HG03139 (cell line): Measurements from ENCODE around the gene TREM2.
A peak's percentile ranks its signal among the peaks of the same experiment; 100 is the strongest.
"Not testable (repeated sequence)": the region's sequence is repeated elsewhere in the genome, so short reads cannot be mapped to it uniquely, and the experiment has no call there.

Source experiments
- ATAC-seq: cut with Tn5 transposase; IDR thresholded peaks from one replicate; pipeline ENCODE4 v1.9.1; 2021; ENCODE audit not compliant: unreplicated experiment

TREM2 gene

DNA sequence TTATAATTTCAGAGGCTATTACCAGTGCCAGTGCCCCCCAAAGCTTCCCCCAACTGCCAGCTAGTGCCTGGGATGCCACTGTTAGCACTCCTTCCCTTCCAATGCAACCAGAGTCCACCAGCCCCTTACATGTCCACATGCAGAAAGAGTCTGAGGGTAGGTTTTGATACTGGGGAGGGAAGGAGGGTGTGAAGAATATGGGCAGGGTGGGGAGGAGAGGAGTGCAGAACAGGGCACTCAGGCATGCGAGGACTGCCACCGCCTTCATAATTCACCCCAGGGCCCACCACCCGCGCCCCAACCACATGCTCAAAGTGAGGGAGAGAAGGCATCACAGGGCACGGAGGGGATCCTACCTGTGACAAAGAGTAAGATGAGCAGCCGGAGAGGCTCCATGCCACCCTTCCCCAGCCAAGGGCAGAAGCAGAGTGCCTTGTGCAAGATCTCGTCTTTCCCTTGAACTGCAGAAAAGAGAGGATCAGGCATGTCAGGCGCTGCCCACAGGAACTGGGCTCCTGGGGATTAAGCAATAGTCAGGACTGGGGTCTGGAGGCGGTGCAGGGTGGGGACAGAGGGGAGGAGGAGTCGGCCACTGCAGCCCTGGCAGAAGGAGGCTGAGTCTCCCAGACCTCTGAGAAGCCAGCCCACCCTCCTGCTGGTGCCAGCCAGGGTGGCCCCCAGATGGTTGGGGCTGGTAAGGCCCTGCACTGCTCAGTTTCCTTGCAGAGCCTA is at the start of gene TREM2:
Gene TREM2, minus strand, starts transcription at position 430 of the 732 bp plus-strand sequence. Its CDS starts 34 bp downstream, at position 396.
- no peak for ATAC-seq

DNA sequence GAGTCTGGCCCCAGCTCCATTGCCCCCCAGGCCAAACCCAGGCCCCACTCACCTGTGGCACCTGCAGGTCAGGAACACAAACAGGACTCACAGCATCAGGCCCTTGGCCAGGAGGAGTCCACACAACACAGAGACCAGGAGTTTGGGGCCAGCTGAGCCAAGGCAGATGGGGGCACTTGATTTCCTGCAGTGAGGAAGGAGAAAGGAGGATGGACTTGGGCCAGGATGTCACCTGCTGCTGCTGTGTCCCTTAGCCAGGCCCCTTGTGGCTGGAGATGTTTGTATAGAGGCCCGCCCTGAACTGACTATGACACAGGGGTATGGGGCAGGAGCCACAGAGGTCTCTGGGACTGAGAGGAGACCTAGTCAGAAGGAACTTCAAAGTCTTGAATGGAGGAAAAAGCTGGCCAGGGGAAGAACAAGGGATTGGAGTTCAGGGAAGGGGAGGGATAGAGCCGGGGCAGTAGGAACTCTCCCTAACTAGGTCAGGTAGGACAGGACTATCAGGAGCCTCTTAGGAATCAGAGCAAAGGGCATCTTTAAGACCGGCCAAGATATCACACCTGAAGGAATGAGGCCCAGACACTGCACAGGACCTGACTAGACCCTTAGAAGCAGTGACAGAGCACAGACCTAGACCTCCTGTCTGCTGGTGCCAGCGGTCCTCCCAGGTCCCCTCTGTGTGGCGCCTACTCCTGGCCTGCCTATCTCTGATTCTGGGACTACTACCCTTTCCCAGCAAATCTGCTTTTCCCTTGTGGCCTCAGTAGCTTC is 46.8 kb upstream of the TREM2 start:
- ATAC-seq, result no peak

DNA sequence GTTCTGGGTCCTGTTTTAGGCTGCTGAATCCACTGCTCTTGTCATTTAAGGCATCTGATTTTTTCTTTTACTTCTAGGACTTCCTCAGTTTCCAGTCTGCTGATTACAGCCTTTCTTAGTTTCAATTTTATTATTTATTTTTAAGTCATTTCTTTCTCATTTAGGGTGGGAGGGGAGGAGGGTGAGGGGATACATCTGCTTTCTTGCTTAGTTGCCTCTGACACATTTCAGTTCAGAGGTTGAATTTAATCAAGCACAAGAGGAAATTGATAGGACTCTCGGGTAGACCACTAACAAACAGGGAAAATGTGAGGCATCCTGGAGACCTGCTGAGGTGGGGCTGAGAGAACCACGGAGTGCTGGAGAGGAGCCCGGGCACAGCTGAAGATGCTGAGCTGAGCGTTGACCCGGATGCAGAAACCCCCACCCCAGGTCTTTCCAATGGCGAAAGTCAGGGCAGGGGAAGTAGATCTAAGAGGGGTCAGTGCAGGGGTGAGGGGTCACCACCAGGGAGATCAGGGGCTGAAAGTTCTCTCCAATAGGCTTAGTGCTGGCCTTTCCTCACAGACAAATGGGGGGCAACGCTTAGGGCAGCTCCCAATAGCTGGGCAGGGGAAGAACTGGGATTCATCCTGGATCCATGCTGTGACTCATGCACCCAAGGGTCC is 45.7 kb upstream of the TREM2 start:
- no peak for ATAC-seq

DNA sequence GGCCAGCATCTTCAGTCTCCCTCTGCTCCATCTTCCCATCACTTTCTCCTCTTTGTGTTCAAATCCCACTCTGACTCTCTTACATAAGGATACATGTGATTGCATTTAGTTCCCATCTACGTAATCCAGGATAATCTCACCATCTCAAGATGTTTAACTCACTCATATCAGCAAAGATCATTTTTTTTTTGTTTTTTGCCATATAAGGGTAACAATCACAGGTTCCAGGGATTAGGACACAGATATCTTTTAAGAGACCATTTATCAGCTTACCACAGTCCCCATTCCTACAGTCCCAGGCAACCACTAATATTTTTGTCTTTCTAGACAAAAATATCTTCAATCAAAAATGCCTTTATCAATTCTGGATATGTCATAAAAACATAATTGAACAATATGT is 41.2 kb upstream of the TREM2 start:
- no peak for ATAC-seq

DNA sequence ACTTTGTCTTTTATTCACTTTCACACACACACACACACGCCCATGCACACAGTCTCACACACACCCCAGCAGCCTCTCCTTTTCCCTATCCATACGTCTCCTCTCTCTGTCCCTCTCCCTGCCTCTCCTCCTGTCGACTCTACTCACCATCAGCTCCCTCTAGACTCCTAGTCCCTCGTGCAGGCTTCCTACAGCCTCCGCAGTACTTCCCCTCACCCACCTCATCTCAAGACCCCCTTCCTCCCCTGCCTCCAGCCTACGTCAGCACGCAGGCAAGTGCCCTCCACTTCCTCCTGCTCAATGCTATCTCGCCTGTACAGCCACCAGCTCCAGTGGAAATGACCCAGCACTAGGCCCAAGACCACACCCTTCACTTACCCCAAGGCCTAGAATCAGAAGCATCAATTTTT is 38.9 kb upstream of the TREM2 start:
- no peak for ATAC-seq

DNA sequence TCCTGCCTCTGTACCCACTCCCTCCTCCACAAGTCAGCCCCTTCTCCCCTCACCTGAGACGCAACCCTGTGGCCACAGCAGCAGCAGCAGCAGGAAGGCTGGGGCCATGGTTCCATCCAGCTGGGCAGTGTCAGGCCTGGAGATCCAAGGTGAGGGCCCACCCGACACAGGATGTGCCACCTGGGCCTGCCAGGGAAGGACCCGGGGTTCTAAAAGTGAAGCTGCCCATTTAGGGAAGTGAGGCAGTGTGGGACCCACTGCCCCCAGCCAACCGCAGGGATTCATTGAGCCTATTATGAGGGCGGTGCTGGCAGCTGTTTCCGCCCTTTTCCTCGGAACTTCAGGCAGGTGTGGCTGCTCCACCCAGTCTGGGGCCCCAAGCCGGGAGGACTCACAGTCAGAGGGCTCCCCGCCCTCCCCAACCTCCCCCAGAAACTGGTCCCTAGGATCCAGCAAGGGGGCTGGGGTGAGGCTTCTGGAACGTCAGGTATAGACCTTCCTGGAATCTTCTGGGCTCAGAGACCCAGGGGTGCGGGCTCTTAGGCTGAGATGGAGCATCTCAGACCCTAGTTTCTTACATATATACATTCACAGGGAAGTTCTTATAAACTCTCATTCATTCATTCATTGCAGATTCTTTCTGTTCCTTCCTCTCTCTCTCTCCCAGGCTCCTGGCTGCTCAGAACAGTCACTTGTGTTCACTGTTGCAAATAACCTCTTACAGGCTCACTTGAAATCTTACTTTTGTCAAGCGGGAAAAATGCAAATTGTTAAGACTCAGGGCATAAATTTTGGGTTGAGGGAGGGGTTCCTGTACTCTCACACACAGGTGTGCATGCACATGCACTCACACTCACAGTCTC is 38.2 kb upstream of the TREM2 start, which contains the start of gene TREML2:
Gene TREML2, minus strand, starts transcription at position 249 of the 863 bp plus-strand sequence. Its CDS starts 141 bp downstream, at position 108.
- ATAC-seq, result peak; percentile 37

DNA sequence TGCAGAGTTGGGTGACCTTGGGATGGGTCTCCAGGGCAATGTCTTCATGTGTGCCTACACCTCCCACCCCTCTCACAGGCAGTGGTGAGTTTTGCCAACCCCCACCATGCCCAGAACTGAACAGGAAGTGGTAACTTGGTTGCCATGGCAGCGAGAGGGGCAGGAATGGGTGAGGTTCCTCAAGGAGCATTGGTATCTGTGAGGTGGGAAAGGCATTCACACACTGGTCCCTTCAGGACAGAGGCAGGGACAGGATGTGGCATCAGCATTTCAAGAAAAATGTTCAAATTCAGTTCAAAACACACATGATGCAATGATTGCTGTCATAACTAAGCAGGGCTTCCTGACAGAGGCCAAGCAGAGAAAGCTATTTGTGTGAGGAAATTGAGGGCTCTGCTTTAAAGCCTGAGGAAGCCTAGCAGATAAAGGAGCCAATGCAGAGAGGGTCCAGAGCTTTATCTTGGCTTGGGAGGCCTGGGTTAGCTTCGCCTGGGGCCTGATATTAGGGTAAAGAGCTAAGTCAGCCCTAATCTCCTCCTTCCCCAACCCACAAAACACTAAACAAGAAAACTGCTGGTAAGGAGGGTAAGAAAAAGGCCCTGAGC is 37.5 kb upstream of the TREM2 start:
- ATAC-seq, result peak; percentile 29

DNA sequence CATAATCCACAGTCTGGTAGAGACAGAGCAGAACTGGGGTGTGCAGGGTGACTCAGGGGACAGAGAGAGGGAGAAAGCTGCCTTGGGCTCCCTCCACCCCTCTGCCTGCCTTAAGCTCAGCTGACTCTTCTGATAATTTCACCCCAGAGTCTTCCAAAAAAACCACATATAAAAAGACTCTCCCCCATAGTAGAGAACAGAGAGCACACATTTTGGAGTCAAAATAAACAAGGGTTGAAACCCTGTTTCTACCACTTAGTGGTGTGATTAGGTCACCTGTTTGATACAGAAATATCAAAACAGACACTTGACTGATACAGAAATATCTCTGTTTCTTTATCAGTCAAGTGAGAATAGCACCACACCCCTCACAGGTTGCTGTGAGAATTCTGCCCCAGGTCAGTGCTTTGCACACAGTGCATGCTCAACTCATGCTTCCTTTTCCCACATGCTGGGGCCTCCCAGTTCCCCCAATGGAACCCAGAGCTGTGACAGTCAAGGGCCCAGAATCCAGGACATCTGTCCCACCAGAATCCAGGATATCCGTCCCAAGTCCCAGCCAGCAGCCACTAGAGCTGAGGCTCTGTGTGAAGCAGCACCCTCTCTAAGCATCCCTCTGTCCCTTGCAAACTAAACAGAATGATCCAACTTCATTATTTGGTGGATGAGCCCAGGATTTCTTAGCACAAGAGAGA is 36.8 kb upstream of the TREM2 start:
- ATAC-seq, result peak; percentile 45

DNA sequence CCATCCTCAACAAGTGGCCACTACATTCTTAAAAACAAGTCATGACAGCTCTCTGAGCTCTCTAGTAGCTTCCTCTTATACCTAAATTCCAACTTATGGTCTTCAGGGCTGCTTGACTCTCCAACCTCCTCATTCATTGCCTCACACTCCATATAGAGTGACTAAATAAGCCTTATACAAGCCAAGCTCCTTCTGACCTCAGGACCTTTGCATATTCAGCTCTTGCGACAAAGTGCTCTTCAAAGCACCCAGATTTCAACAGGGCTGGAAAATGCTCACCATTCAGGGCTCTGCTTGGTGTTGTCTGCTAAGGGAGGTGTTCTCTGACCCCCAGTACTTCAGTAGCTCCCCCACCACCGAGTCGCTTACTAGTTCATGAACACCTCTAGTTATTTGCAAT is 34.3 kb upstream of the TREM2 start:
- no peak for ATAC-seq

DNA sequence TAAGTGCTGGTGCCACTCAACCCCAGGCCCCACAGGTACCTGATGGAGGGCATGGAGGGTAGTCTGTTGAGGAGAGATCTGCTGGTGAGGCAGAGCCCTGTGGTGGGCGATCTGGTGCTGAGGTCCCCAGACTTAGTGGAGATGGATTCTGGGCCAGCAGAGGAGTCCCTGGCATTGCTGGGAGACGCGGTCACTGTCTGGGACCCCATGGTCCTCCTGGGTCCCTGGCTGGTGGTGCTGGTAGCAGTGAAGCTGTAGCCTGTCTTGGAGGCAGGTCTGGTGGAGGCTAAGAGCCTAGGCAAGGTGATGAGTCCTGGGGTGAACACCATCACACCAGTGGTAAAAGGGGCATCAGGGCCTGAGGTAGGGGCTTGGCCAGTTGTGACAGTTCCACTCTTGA is 31.5 kb upstream of the TREM2 start:
- no peak for ATAC-seq

DNA sequence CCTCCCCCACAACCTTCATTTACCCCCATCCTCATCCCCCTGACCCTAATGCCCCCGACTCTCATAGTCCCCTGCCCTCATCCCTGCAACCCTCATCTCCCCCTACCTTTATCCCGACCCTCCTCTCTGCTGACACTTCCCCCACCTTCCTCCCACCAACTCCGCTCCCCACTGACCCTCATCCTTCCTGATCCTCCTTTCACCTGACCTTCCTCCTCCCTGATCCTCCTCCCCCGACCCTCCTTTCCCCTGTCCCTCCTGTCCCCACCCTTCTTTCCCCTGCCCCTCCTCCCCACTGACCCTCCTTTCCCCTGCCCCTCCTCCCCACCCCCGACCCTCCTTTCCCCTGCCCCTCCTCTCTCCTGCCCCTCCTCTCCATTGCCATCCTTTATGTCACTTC is 31.0 kb upstream of the TREM2 start:
- ATAC-seq, result no peak

DNA sequence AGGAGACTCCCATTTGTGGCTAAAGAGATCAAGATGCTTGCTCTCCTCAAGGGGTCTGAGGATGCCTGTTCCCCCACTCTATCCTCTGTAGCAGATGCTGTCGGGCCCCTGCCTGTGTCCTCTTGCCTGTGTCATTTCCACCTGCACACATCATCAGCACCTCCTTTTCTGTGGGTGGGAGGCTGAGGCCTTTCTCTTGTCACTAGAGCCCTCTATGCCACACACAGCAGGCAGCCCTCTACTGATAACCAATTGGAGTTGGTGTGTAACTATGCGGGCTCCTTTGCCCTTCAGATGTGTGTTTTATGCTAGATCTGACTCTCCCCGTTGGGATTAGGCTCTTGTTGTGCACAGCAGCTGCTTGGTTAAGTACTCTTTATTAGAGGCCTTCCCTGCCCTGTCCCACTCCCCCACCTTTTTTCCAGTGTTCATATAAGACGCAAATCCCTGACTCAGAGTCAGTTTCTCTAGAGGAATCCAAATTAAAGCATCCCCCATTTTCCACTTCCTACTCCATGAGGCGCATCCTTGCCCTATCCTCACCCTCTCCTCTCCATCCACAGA is 30.3 kb upstream of the TREM2 start:
- no peak for ATAC-seq

DNA sequence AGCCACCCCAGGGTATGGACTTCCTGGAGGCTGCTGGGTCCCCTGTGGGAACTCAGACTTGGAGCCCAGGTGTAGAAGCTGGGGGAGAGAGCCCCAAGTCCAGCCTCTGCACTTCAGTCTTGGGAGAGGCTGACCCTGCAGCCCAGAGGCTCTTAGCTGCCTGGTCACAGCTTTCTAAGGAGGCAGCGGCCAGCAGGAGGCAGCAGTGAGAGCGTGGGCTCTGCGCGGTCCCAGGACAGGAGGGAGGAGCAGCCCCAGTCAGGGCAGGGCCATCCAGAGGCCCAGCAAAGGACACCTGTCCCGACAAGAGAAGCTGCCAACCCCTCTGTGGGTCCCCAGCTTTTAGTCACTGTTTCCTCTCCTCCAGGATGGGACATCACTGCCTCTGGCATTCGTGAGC is 28.7 kb upstream of the TREM2 start:
- no peak for ATAC-seq

DNA sequence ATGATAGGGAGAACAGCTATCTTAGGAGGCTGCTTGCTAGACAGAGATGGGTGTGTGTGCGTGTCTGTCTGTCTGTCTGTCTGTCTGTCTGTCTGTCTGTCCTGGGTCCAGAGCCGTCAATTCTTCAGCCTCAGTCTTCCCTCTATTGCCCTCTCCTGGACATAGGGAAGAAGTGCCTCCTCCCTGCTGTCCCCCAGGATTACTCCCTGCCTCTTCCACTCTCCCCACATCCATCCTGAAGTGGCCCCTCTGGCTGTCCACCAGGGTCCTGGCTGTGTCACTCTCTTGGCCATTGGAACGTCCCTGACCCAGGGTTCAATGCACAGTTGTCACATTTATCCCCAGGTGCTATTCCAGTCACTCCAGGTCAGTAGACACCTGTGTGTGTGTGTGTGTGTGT is 27.9 kb upstream of the TREM2 start:
- no peak for ATAC-seq

DNA sequence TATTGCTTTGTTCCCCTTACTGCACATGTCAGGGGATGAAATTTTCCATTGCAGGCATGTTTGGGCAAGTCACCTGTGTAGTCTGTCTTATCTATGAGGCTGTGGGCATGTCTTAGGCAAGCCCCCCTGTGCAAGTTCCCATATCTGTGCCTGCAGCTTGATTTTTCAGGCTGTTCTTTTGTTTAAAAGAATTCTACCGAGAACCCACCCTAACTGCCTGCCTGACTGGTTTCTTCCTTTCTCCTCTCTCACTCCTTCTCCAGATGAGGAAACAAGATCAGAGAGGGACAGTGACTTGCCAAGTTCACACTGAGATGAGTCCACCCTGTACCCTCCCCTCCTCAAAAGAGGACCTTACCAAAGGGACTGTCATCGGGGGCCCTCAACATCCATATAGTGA is 27.1 kb upstream of the TREM2 start:
- no peak for ATAC-seq

DNA sequence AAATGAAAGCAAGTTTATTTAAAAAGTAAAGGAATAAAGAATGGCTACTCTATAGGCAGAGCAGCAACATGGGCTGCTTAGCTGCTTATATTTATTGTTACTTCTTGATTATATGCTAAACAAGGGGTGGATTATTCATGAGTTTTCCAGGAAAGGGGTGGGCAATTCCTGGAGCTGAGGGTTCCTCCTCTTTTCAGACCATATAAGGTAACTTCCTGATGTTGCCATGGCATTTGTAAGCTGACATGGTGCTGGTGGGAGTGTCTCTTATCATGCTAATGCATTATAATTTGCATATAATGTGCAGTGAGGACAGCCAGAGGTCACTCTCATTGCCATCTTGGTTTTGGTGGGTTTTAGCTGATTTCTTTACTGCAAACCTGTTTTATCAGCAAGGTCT is 26.1 kb upstream of the TREM2 start:
- ATAC-seq, result not testable (repeated sequence)

DNA sequence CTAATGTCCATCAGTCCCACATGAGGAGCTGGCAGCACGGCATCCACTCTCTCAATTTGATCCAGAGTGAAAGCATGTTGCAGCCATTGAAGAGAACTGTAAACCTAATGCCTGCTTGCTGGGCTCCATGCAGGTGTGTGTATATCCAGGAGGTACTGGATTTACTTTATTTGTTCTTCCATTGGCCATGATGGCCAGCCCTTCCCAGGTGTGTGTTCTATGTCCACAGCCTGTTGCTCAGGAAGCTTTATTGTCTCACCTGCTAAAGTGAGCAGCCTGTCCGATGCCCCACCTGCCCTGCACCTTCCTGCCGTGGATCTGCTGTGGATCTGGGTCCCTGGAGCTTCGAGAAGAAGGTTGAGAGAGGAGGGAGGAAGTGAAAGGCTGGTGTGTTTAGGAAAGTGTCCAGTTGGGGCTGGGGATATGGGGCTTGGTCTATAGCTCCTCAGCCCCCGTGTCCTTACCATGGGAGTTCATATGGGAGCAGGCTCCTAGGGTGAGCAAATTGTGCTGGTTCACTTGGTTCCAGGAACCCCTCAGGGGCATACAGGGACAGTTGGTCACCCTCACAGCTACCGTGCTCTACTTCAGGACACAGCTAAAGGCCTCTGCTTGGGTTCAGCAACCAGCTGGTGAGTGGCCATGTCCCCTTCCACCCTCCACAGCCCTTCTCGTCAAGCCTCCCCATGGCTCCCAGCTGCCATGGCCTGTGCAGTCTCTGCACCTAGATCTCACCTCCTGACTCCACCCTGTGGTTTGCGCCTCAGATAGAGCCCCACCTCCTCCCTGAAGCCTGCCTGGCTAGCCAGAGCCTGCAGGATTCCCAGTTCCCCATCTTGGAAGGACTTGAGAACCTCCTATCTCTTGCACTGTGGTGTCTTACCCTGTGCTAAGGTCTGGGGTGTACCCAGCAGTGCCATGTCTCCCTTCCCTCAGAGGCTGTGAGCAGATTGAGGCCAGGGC is 25.3 kb upstream of the TREM2 start:
- no peak for ATAC-seq

DNA sequence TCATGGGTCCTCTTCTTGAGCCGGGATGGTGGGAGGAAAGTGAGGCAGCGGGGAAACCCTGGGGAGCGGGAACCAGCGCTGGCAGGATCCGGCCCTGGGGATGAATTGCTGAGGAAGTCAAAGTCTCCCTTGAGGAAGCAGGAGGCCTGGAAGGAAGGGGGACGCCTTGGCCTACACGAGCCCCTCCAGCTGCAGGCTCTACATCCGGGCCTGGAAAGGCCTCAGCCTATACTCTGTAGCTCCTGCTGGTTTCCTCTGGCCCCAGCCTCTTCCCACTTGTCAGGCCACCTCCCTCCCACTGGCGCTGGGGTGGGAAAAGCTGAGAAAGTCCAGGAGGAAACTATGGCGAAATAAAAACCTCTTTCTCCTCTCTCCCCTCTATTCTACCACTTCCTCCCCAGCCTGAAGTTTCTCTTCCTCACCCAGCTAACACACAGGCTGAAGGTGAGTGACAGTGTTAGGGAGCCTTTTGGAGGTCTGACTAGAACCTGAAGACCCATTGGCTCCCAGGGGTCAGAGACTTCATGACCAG is 23.2 kb upstream of the TREM2 start:
- no peak for ATAC-seq
